PFSK-1 (cell line): ENCODE data around the gene KCTD11.

Experiments
- FOXP2 ChIP-seq: optimal IDR thresholded peaks from 2 replicates; pipeline ENCODE3; 2011; ENCODE audit warnings: borderline replicate concordance, control low read depth, inconsistent platforms; ENCODE audit not compliant: insufficient read depth; ENCODE audit errors: extremely low read length, extremely low read depth
- POLR2AphosphoS5 ChIP-seq: IDR thresholded peaks from 2 replicates; pipeline ENCODE4 v1.6.1; 2012; ENCODE audit warnings: low read depth, mild to moderate bottlenecking, control low read depth, low read length, moderate library complexity
- SIN3A ChIP-seq: IDR thresholded peaks from 2 replicates; pipeline ENCODE4 v1.6.1; 2012; ENCODE audit warnings: mild to moderate bottlenecking, low read length, moderate library complexity, borderline replicate concordance; ENCODE audit not compliant: insufficient read depth
- TAF1 ChIP-seq: IDR thresholded peaks from 2 replicates; pipeline ENCODE4 v1.6.1; 2012; ENCODE audit warnings: low read length, control low read depth, borderline replicate concordance; ENCODE audit not compliant: insufficient read depth
- TF ChIP-seq, protein P1 (sequence below), 2 experiments: IDR thresholded peaks; 2 replicates each; pipeline versions ENCODE4 v1.6.1 to v1.8.0; 2011 to 2012; ENCODE audit warnings: low read depth in 2 of 2, low read length in 2 of 2, control low read depth in 1 of 2, inconsistent platforms in 1 of 2, mild to moderate bottlenecking in 1 of 2, moderate library complexity in 1 of 2; ENCODE audit not compliant: insufficient read depth in 1 of 2

The KCTD11 gene

DNA sequence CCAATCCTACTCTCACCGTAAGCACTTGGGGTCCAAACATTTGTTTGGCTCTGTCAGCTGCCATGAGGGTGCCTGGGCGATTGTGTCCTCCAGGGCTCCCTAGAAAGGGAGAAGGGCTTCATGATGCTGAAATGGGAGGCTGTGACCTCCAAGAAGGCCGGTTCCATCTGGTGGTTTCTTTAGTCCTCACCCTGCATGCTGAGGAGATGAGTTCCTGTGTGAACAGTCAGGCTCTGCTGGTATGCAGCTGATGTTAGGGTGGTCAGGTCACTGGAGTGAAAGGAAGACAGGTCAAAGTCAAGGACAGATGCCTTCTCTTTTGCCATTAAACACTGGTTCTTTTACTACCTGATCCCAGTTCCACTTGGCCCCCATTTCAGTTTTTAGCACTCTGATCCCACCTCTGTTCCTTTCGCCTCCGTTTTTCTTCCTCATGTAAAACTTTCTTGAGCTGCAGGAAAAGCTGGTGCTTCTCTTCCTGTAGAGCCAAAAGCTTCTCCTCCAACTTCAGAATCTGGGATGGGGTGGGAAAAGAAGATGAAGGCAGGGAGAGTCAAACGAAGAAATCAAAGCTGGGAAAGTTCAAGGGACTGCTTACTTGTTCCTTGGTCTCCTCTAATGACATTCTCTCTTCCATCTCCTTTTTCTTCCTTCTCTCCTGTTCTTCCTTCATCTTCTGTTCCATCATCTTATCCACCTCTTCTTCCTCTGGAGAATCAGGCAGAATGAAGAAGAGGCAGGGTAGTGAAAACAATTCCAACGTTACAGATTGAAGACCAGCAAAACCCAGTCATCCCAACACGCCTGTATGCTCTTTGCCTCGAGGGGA lies 37.9 kb upstream of the KCTD11 start:
- TF ChIP-seq POLR2AphosphoS5 (0 out of 2 replicates have a peak, but pooled peaks have one; percentile 32), SIN3A (no peak), FOXP2 (no peak), TAF1 (no peak)
- TF ChIP-seq, protein P1, sequence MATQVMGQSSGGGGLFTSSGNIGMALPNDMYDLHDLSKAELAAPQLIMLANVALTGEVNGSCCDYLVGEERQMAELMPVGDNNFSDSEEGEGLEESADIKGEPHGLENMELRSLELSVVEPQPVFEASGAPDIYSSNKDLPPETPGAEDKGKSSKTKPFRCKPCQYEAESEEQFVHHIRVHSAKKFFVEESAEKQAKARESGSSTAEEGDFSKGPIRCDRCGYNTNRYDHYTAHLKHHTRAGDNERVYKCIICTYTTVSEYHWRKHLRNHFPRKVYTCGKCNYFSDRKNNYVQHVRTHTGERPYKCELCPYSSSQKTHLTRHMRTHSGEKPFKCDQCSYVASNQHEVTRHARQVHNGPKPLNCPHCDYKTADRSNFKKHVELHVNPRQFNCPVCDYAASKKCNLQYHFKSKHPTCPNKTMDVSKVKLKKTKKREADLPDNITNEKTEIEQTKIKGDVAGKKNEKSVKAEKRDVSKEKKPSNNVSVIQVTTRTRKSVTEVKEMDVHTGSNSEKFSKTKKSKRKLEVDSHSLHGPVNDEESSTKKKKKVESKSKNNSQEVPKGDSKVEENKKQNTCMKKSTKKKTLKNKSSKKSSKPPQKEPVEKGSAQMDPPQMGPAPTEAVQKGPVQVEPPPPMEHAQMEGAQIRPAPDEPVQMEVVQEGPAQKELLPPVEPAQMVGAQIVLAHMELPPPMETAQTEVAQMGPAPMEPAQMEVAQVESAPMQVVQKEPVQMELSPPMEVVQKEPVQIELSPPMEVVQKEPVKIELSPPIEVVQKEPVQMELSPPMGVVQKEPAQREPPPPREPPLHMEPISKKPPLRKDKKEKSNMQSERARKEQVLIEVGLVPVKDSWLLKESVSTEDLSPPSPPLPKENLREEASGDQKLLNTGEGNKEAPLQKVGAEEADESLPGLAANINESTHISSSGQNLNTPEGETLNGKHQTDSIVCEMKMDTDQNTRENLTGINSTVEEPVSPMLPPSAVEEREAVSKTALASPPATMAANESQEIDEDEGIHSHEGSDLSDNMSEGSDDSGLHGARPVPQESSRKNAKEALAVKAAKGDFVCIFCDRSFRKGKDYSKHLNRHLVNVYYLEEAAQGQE (IDR thresholded peaks at IDR 0.05; ENCODE audit: insufficient read depth in 1 of 2, low read depth in 2 of 2, low read length in 2 of 2) = no peak

- TF ChIP-seq FOXP2 (peak; percentile 93), POLR2AphosphoS5 (peak; percentile 88), SIN3A (peak; percentile 85; the same call in 1 of the 2 replicates), TAF1 (peak; percentile 76; the same call in 1 of the 2 replicates)
- TF ChIP-seq, protein P1 (IDR thresholded peaks at IDR 0.05; ENCODE audit: insufficient read depth in 1 of 2, low read depth in 2 of 2, low read length in 2 of 2) = peak; percentile 89 to 93
Observed at GRCh38 chr17:7314719-7315569, 37.0 kb upstream of the KCTD11 start, which contains the start of gene GPS2. GPS2 (minus strand) TSS chr17:7315360; CDS start chr17:7315052, 308 bp downstream.

DNA sequence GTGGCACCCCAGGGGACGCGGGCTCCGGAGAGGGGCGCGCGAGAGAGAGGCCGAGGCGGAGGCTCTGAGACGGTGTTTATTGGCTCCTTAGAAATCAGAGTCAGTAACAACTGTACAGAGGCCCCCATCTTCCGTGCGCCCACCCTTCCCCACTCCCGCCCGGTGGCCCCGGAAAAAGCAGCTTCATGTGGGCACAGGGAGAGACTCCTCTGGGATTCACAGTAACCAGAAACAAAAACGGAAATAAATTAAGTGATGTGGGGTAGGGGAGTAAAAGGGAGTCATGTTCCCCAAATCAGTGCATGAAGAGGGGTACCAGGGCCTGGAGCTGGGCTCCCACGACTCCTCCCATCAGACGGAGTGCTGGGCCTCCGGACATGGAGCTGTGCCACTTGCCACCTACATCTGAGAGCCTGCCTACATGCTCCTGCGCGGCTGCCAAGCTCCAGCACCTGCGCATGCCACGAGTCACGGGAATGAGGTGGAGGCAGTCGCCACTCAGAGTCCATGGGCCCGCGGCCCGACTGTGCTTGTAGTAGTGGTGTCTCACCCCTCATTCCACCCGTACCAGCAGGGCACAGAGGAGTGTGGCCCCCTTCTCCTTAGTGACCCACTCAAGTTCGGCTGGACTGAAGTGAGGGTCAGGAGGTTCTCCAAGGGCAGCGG lies 36.3 kb upstream of the KCTD11 start:
- TF ChIP-seq POLR2AphosphoS5 (0 out of 2 replicates have a peak, but pooled peaks have one; percentile 36), SIN3A (no peak)

DNA sequence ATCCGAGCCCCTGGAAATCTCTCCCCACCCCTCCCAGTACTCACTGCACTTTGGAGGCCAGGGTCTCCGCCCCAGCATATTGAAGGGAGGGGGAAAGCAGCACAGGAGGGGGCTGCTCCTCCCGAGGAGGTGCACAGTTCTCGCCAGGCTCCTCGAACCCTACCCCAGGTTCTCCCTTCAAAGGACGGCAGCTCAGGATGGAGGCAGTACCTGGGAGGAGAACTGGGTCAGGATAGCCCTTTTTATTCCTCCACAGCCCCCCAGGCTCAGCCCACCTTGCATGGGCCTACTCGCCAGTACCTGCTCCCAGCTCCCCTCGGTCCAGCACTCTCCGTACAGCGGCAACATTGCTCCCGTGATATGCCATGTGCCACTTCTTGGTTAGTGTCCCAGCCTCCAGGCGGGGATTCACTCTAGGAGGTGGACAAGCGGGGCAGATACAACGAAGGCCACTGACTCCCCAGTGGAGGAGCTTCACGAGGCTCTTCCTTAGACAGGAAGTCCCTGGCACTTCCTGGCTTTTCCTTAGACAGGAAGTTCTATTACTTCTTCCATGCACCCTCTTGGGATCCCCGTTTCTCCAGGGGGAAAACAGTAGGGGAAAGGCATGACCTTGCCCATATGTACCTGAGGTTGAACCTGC lies 34.7 kb upstream of the KCTD11 start:
- TF ChIP-seq POLR2AphosphoS5 (no peak), TAF1 (no peak), SIN3A (no peak), FOXP2 (no peak)
- TF ChIP-seq, protein P1 (IDR thresholded peaks at IDR 0.05; ENCODE audit: insufficient read depth in 1 of 2, low read depth in 2 of 2, low read length in 2 of 2) = no peak
